H1 (cell line): ENCODE results near the gene ANKUB1. TPM values are rescaled to one million over a fixed set of nuclear protein-coding genes. Genes with fewer than 3 reads are reported as not detected.
"Not testable (repeated sequence)": the region's sequence is repeated elsewhere in the genome, so short reads cannot be mapped to it uniquely, and the experiment has no call there.

Source experiments
- CTCF ChIA-PET: fragments of 300-600 bp; sonication (Branson Sonifier 250); formaldehyde crosslinking; loops from one replicate; lab custom pipeline; 2021; ENCODE audit not compliant: partially characterized antibody; lab: Charles Lee
- POLR2A ChIA-PET: fragments of 300-600 bp; sonication (Branson Sonifier 250); formaldehyde crosslinking; loops from one replicate; lab custom pipeline; 2021; ENCODE audit warnings: inconsistent platforms; ENCODE audit not compliant: partially characterized antibody; lab: Charles Lee
- DNase-seq, 2 experiments: peaks; one replicate each; pipeline versions ENCODE4 v3.0.0 to v3.0.0-alpha.2; 2010 to 2022; ENCODE audit warnings: low spot score in 2 of 2, low read depth in 1 of 2, mixed read lengths in 1 of 2
- FAIRE-seq: peaks from 2 replicates; lab custom pipeline; 2011; peaks lifted over from hg19 to GRCh38; lab: Jason Lieb, UNC
- H2AFZ ChIP-seq: 2 replicates; pipeline ENCODE4 v1.8.1; 2012; ENCODE audit warnings: low read length, inconsistent platforms
- H2AK5ac ChIP-seq: 2 replicates; pipeline ENCODE4 v1.6.1; 2013; ENCODE audit warnings: low read depth, low read length
- H2BK120ac ChIP-seq: replicated peaks from 2 replicates; pipeline ENCODE3; 2013; ENCODE audit warnings: low read depth, low read length, inconsistent platforms
- H2BK12ac ChIP-seq: 2 replicates; pipeline ENCODE4 v1.6.1; 2013; ENCODE audit warnings: low read depth, low read length
- H2BK15ac ChIP-seq: 2 replicates; pipeline ENCODE4 v1.6.1; 2013; ENCODE audit warnings: low read length
- H2BK20ac ChIP-seq: 2 replicates; pipeline ENCODE4 v1.6.1; 2013; ENCODE audit warnings: low read length
- H2BK5ac ChIP-seq: 2 replicates; pipeline ENCODE4 v1.6.1; 2013; ENCODE audit warnings: low read depth, low read length
- H3K14ac ChIP-seq: 2 replicates; pipeline ENCODE4 v1.6.1; 2013; ENCODE audit warnings: inconsistent platforms; ENCODE audit not compliant: insufficient read length
- H3K18ac ChIP-seq: 2 replicates; pipeline ENCODE4 v1.6.1; 2013; ENCODE audit warnings: low read length; ENCODE audit errors: extremely low read depth
- H3K23ac ChIP-seq: 2 replicates; pipeline ENCODE4 v1.6.1; 2013; ENCODE audit warnings: inconsistent platforms; ENCODE audit not compliant: insufficient read length
- H3K23me2 ChIP-seq: 2 replicates; pipeline ENCODE4 v1.6.1; 2013; ENCODE audit warnings: low read depth, low read length
- H3K27ac ChIP-seq: 2 replicates; pipeline ENCODE4 v1.6.1; 2011; ENCODE audit warnings: low read depth, low read length, inconsistent platforms
- H3K27me3 ChIP-seq, 4 experiments: replicated peaks in 1 of 4; 1 replicate in 1 of 4; 2 replicates in 3 of 4; pipeline versions ENCODE4 v1.6.1 to v1.8.1; 2011 to 2013; ENCODE audit warnings: low read length in 3 of 4, mild to moderate bottlenecking in 3 of 4, inconsistent platforms in 2 of 4, mixed read lengths in 2 of 4, moderate library complexity in 1 of 4; ENCODE audit not compliant: control insufficient read depth in 3 of 4, insufficient read depth in 3 of 4; ENCODE audit errors: extremely low read depth in 1 of 4
- H3K36me3 ChIP-seq, 4 experiments: 2 replicates each; pipeline versions ENCODE4 v1.6.1 to v1.8.1; 2011 to 2013; ENCODE audit warnings: mild to moderate bottlenecking in 4 of 4, low read length in 3 of 4, moderate library complexity in 2 of 4, control low read depth in 1 of 4, inconsistent platforms in 1 of 4; ENCODE audit not compliant: insufficient read depth in 4 of 4, control insufficient read depth in 2 of 4
- H3K4ac ChIP-seq: replicated peaks from 2 replicates; pipeline ENCODE3; 2013; ENCODE audit warnings: low read length, low read depth, mixed read lengths, inconsistent platforms; ENCODE audit not compliant: insufficient read length
- H3K4me1 ChIP-seq, 4 experiments: replicated peaks in 1 of 4; 1 replicate in 1 of 4; 2 replicates in 3 of 4; pipeline versions ENCODE4 v1.6.1 to v1.8.1; 2011 to 2013; ENCODE audit warnings: low read length in 3 of 4, inconsistent platforms in 2 of 4, mixed read lengths in 1 of 4; ENCODE audit not compliant: insufficient read depth in 4 of 4, control insufficient read depth in 3 of 4
- H3K4me2 ChIP-seq, 2 experiments: 2 replicates each; pipeline versions ENCODE4 v1.6.1 to v1.8.1; 2011 to 2013; ENCODE audit warnings: low read depth in 2 of 2, low read length in 2 of 2, control low read depth in 1 of 2, inconsistent platforms in 1 of 2, mild to moderate bottlenecking in 1 of 2; ENCODE audit not compliant: insufficient read depth in 1 of 2
- H3K4me3 ChIP-seq, 4 experiments: fragments of 200-600, 300-600 bp in 1 of 4; sonication (generic), shearing (Covaris generic), sonication (Bioruptor Twin) in 1 of 4; 2 replicates each; pipeline versions ENCODE4 v1.5.1 to v1.8.1; 2011 to 2016; ENCODE audit warnings: low read length in 4 of 4, low read depth in 3 of 4, control low read depth in 2 of 4, inconsistent platforms in 2 of 4, mild to moderate bottlenecking in 2 of 4, mixed read lengths in 1 of 4, moderate library complexity in 1 of 4; ENCODE audit not compliant: insufficient read depth in 2 of 4; ENCODE audit errors: extremely low read depth in 1 of 4
- H3K56ac ChIP-seq: replicated peaks from 2 replicates; pipeline ENCODE3; 2013; ENCODE audit warnings: low read depth, mild to moderate bottlenecking, mixed read lengths, low read length, inconsistent platforms; ENCODE audit not compliant: insufficient read length
- H3K79me1 ChIP-seq: 2 replicates; pipeline ENCODE4 v1.6.1; 2013; ENCODE audit warnings: low read depth, low read length, control low read depth
- H3K79me2 ChIP-seq, 2 experiments: 2 replicates each; pipeline versions ENCODE4 v1.6.1 to v1.8.1; 2012 to 2013; ENCODE audit warnings: low read length in 2 of 2, mild to moderate bottlenecking in 2 of 2, inconsistent platforms in 1 of 2; ENCODE audit not compliant: insufficient read depth in 2 of 2, control insufficient read depth in 1 of 2
- H3K9ac ChIP-seq, 4 experiments: replicated peaks in 1 of 4; 1 replicate in 1 of 4; 2 replicates in 3 of 4; pipeline versions ENCODE4 v1.6.1 to v1.8.1; 2011 to 2013; ENCODE audit warnings: low read depth in 3 of 4, low read length in 3 of 4, control low read depth in 2 of 4, mild to moderate bottlenecking in 2 of 4, moderate library complexity in 2 of 4, inconsistent platforms in 1 of 4; ENCODE audit errors: extremely low read depth in 1 of 4
- H3K9me3 ChIP-seq, 2 experiments: 2 replicates each; pipeline versions ENCODE4 v1.6.1 to v1.8.1; 2012 to 2013; ENCODE audit warnings: mild to moderate bottlenecking in 2 of 2, moderate library complexity in 2 of 2, control low read depth in 1 of 2, inconsistent platforms in 1 of 2, low read depth in 1 of 2, low read length in 1 of 2, mixed read lengths in 1 of 2; ENCODE audit not compliant: insufficient read depth in 2 of 2
- H4K20me1 ChIP-seq, 2 experiments: replicated peaks in 1 of 2; 2 replicates each; pipeline versions ENCODE3 to v1.8.1; 2011 to 2013; ENCODE audit warnings: inconsistent platforms in 2 of 2, low read length in 2 of 2, mild to moderate bottlenecking in 1 of 2; ENCODE audit not compliant: insufficient read depth in 2 of 2, control insufficient read depth in 1 of 2
- H4K5ac ChIP-seq: 2 replicates; pipeline ENCODE4 v1.6.1; 2013; ENCODE audit warnings: low read length, low read depth, mixed read lengths, inconsistent platforms; ENCODE audit not compliant: insufficient read length
- H4K8ac ChIP-seq: 2 replicates; pipeline ENCODE4 v1.8.0; 2013; ENCODE audit warnings: mild to moderate bottlenecking, moderate library complexity, low read length, inconsistent platforms; ENCODE audit not compliant: insufficient read depth; ENCODE audit errors: extremely low read depth
- H4K91ac ChIP-seq: replicated peaks from 2 replicates; pipeline ENCODE3; 2013; ENCODE audit warnings: low read length, mixed read lengths, inconsistent platforms; ENCODE audit not compliant: insufficient read length
- WGBS, 2 experiments: shearing (Covaris generic) in 1 of 2; methylation state at CpG; one replicate each; pipeline versions ENCODE4 v1.1.6 to v1.1.7; 2013 to 2015; ENCODE audit warnings: low lambda C conversion rate in 2 of 2, mixed read lengths in 2 of 2, inconsistent platforms in 1 of 2, low coverage in 1 of 2, missing lambda C conversion rate in 1 of 2; ENCODE audit not compliant: insufficient replicate concordance in 2 of 2, insufficient coverage in 1 of 2, insufficient read length in 1 of 2; ENCODE audit errors: extremely low coverage in 1 of 2, missing lambda C conversion rate in 1 of 2; 5-methylcytosine and 5-hydroxymethylcytosine counted together
- polyA plus RNA-seq, 7 experiments: library from polyadenylated mRNA; depleted of rRNA in 3 of 7; stranded (reverse) in 5 of 7; unstranded in 2 of 7; fragments of >200 nt in 5 of 7; fragments of 200-250 nt in 2 of 7; gene quantifications; 1 replicate in 5 of 7; 2 replicates in 1 of 7; 4 replicates in 1 of 7; pipeline versions ENCODE4 v1.2.1 to v1.2.3, GENCODE V29; 2011 to 2013; ENCODE audit warnings: missing spikeins in 2 of 7, mixed read lengths in 2 of 7
- total RNA-seq: library from RNA; stranded (reverse); fragmentation: NEBNext Ultra II Directional; extraction: Animal tissue kit (Norgen Biotek cat#: 25700); gene quantifications from 2 replicates; pipeline ENCODE4 v1.2.1, GENCODE V29; 2021

ANKUB1 gene
- total and polyA plus RNA-seq, 2 of the 8 experiments (the other 6 are each of a cell fraction or from before 2014, with no cell fraction given): not detected

DNA sequence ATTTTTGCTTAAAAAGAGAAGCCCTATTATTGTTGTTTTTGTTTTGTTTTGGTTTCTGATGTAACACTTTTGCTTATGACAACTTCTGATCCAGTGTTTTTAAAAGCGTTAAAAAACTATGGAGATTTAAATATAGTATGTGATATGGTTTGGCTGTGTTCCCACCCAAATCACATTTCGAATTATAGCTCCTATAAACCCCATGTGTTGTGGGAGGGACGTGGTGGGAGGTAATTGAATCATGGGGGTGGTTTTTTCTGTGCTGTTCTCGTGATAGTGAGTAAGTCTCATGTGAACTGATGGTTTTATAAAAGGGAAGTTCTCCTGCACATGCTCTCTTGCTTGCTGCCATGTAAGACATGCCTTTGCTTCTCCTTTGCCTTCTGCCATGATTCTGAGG is 37.3 kb upstream of the ANKUB1 start:
- H4K91ac ChIP-seq, H2BK20ac ChIP-seq, POLR2A ChIA-PET, H4K5ac ChIP-seq, H3K23ac ChIP-seq, H3K14ac ChIP-seq, H3K4me1 ChIP-seq, H4K8ac ChIP-seq, H3K9ac ChIP-seq, H3K4ac ChIP-seq, H2BK5ac ChIP-seq, H3K18ac ChIP-seq, H3K27ac ChIP-seq, H2BK15ac ChIP-seq, H3K4me2 ChIP-seq, CTCF ChIA-PET, H3K4me3 ChIP-seq, DNase-seq, H2BK120ac ChIP-seq, H3K27me3 ChIP-seq, H2AFZ ChIP-seq, H3K79me1 ChIP-seq, H3K23me2 ChIP-seq, H2AK5ac ChIP-seq, H4K20me1 ChIP-seq, H3K56ac ChIP-seq, H2BK12ac ChIP-seq: not testable (repeated sequence)
- peaks cover 24 to 32% of the 10 kb centered on the region in 2 experiments for H3K9me3 ChIP-seq
- H3K79me2 ChIP-seq: peaks cover 0 to 87% of the 10 kb centered on the region in 2 experiments
- H3K36me3 ChIP-seq: peaks cover 0 to 11% (median 2%) of the 10 kb centered on the region in 4 experiments; a peak in 3 of 8 replicates
- peak; percentile 83 for FAIRE-seq
- 82% methylated on average over 4 of the region's 4 CpGs; no CpG with 5 or more reads in 1 of the 2 experiments for WGBS, 2 experiments
